NCI-H345 treated with DMSO at 0.1 percent for 48 hours (cell line): ENCODE results near the gene DLL4.
"Not testable (repeated sequence)": the region's sequence is repeated elsewhere in the genome, so short reads cannot be mapped to it uniquely, and the experiment has no call there.

Source experiments
- DNase-seq: peaks from one replicate; lab custom pipeline; 2025; ENCODE audit not compliant: unreplicated experiment; lab: John Stamatoyannopoulos, UW

The DLL4 gene

GRCh38 chr15:40941068-40941527, 12.0 kb downstream of the DLL4 start:
- DNase-seq, result no peak

- DNase-seq, result peak; percentile 22
Observed at GRCh38 chr15:40941528-40942336, 12.6 kb downstream of the DLL4 start.

DNA sequence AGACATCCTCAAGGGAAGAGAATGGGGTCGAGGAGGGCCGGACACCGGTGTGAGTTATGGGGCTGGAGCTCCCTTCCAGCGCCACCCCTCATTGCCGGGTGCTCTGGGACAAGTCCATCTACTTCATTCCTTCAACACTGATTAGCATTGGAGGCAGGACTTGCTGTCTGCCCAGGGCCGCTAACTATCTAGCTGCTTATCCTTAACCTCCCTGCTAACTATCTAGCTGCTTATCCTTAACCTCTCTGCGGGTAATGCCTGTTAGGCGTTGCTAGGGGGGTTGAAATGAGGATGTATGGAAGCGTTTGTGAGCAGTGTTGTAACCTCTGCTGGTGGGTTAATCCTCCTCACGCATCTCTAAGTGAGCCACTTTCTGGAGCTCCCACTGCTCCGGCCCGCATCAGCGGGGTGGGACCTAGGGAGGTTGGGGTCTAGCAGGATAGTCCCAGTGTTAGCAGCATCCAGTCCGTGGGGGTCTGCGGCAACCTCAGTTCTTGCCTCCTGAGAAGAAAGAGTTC, 13.3 kb downstream of the DLL4 start:
- no peak for DNase-seq

- no peak for DNase-seq
Observed at GRCh38 chr15:40942878-40943277, 13.7 kb downstream of the DLL4 start.

DNA sequence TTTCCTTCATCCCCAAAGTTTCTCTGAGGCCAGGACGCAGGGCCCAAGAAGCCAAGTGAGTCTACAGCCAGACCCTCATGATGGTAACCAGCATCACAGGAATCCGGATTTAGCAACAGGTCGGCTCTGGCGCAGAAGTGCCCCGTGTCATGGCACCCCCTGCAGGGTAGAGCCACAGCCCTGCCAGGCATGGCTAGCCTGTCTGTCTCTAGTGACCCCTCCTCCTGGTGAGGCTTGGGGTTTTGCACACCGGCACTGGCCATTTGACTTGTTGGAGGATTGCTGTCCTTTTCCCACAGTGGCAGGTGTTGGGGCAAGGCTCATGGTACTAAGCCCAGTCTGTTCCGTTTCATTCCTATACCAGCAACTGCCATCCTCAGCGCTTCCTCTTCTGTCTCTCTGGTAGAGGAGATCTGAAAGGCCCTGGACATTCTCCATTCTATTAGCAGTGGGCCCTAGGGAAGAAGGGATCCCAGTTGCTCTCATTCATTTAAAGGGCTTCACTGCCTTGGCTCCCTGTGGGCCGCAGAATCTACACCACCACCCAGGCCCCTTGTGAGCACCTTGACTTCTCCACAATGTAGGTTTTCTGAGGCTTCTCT, 14.7 kb downstream of the DLL4 start:
- no peak for DNase-seq

- DNase-seq, result no peak
Observed at GRCh38 chr15:40944510-40945296, 15.6 kb downstream of the DLL4 start.

DNA sequence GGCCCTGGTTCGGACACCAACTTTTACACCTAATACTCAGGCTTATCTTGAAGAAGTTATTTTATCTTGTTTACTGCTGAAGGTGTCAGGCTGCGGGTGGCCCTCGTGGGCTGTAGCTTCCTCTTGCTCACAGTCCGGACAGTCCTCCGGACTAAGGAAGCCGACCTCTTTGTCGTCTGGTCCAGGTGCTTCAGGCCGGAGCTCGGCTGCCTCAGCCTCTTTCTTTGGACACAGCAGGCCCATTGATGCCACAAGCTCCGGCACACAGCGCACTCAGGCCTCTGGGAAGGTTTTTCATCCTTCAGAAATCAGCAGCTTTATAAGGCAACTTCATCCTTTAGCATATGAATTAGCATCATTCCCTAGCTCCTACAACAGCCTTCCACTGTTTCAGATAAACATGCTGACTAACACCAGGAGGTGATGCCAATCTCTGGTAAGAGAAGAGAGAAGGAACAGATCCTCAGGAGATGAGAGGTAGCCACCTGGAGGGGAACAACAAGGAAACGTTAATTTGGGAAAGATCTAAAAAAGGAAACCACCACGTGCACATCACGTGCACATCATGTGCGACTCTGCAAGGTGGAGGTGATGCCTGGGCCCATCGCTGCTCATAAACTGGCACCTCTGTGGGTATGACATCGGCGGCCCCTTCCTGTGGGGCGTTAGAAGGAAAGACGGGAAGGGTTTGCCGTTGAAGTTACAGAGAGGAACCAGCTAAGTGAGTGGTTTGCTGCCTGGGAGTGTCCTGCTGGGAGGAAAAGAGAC, 19.8 kb downstream of the DLL4 start:
- DNase-seq, result no peak

- no peak for DNase-seq
Observed at GRCh38 chr15:40949756-40950207, 20.6 kb downstream of the DLL4 start.

DNA sequence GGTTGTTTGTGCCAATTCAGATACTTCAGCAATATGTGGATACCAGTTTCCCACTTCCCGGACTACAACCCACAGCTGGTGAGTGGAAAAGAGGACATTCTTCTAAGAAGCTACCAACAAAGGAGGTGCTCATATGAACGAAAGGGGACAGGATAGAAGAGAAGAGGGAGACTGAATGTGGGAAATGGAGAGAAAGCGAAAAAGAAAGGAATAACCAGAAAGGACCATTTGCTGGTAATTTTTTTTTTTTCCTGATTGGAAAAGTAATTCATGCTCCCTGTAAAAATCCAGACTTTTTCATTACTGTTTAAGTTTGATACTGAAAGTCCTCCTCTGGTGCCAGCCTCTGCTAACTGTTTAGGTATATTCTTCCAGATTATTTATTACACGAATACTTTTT, 22.6 kb downstream of the DLL4 start:
- no peak for DNase-seq

DNA sequence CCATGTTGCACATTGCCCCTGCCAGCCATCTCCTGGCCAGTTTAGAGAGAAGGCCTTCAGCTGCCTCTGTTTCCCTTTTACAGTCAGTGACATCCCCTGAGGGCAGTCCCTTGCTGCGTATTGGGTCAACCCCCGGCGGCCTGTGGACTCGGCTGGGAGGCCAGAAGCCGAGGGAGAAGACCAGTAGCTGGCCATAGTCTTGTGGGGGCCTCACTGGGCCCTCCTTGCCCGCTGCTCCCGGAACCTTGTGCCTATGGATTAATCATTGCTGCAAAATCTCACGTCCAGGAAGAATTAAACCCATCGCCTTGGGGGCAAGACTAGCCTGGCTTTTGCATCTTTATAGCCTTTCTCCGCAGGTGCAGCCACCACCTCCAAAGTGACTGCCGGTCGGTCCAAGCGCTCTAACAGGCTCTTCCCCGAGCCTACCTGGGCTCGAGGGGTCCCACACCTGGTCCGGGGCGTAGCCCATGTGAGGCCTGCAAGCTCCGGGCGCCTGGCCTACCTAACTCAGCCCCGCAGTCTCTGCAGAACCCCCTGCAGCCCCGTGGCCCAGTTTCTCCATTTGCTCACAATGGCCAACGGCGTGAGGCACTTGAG, 23.3 kb downstream of the DLL4 start:
- DNase-seq, result no peak

DNA sequence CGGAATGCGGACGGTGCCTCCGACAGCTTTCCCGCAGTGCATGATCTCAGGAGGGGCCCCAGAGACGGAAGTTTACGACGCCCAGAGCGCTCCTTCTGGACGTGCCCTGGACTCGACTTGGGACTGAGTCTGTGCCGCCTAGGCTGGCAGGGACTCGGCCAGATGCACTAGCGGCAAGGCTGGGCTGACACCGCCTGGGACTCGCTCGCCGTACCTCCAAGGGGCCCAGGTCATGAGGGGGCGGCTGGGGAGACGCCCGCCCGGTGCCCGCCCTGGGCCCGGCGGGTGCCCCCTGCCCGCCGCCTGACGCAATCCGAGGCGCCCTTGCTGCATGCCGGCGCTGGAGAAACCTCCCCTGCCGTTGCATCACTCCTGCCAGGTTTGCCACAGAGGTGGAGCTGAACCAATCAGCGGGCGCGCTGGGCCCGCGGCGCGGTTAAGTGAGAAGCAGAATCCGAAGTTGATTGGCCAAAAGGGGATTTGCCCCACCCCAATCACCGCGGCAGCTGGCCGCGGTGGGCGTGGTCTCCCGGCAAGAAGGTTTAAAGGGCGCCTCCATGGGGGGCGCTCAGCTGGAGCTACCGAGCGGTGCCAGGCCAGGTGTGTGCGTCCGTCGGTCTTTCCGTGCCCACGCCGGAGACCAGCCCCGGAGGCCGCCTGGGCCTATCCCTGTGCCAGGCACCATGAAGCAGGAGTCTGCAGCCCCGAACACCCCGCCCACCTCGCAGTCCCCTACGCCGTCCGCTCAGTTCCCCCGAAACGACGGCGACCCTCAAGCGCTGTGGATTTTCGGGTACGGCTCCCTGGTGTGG, 24.0 kb downstream of the DLL4 start, which contains the start of gene CHAC1:
TSS of gene CHAC1 (plus strand) at position 571 of the 812 bp plus-strand sequence. CDS start at position 684, 113 bp downstream.
- peak; percentile 90 for DNase-seq

DNA sequence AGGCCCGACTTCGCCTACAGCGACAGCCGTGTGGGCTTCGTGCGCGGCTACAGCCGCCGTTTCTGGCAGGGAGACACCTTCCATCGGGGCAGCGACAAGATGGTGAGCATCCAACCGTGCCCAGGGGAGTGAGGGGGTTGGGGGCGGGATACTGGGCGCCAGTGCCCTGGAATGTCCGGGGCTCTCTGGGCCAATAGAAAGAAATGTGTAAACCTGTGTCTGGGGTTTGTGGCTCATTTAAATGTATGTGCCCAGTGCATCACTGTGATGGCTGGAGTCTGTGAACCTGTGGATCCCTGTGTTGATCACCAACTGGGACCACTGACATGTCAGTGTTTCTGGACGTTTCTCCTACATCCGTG, 24.6 kb downstream of the DLL4 start:
- no peak for DNase-seq

DNA sequence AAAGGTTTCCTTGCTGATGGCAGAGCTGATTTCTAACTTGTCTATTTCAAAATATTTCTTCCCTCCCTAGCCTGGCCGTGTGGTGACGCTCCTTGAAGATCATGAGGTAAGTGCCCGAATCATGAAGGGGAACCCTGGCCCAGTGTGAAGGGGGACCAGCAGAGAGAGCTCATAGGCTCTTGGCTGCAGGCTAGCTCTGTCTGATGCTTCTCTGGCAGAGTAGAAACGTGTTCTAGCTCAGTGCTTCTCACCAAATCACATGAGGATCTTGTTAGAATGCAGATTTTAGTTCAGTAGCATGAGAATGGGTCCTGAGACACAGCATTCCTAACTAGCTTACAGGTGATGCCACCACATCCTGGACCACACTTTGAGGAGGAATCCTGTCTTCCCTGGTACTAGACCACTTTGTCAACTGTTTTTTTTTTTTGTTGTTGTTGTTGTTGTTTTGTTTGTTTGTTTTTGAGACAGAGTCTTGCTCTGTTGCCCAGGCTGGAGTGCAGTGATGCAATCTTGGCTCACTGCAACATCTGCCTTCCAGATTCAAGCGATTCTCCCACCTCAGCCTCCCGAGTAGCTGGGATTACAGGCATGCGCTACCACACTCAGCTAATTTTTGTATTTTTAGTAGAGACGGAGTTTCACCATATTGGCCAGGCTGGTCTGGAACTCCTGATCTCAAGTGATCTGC, 25.2 kb downstream of the DLL4 start:
- DNase-seq, result not testable (repeated sequence)

DNA sequence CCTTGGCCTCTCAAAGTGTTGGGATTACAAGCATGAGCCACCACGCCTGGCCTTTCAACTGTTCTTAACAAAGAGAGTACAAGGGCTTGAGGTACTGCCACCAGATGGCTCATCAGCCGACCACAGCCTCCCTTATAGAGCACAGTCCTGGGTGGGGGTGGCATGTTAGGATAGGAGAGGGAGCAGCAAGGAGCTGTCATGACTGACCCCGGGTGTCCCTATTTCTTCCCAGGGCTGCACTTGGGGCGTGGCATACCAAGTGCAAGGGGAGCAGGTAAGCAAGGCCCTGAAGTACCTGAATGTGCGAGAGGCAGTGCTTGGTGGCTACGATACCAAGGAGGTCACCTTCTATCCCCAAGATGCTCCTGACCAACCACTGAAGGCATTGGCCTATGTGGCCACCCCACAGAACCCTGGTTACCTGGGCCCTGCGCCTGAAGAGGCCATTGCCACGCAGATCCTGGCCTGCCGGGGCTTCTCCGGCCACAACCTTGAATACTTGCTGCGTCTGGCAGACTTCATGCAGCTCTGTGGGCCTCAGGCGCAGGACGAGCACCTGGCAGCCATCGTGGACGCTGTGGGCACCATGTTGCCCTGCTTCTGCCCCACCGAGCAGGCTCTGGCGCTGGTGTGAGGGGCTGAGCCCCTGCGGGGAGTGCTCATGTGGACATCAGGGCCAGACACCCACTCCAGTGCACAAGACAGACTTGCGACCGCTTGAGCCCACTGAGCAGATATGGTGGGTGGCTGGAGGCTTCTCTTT, 26.2 kb downstream of the DLL4 start:
- no peak for DNase-seq

GRCh38 chr15:40955930-40956540, 26.9 kb downstream of the DLL4 start:
- no peak for DNase-seq

DNA sequence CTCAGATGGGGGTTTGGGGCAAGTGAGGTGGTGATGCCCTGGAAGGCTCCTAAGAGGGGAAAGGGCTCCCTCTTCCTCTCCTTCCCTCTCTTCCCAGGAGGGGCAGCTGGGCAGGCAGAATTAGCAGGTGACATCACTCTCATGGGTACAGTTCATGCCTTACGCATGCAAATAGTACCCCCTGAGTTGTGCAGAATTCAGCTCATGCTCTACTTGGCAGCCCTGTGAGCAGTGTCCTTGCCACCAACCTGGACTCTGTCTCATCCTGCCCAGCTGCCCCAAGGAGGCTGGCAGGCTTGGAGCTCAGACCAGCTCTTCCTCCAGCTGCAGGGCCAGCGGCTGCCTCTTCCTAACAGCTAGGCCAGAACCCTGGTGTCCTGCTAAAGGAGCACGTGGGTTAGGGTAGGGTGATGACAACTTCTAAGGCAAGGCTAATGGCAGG, 27.4 kb downstream of the DLL4 start:
- DNase-seq, result no peak

GRCh38 chr15:40957041-40957555, 28.0 kb downstream of the DLL4 start:
- no peak for DNase-seq
